IMR-90 (cell line): Measurements from ENCODE around the gene ATP1A3. TPM values are rescaled to one million over a fixed set of nuclear protein-coding genes. Genes with fewer than 3 reads are reported as not detected.
A peak's percentile ranks its signal among the peaks of the same experiment; 100 is the strongest.

Source experiments
- ATAC-seq: fragments of 200-7000 bp; cut with Tn5 transposase; 2 replicates; pipeline ENCODE4 v1.9.1; 2020; ENCODE audit warnings: low read depth, mild to moderate bottlenecking, moderate library complexity
- BruUV-seq: library from RNA; stranded (reverse); fragments of 400-500 nt; replicated peaks from 2 replicates; lab custom pipeline; 2021; lab: Mats Ljungman, UMichigan
- CTCF ChIA-PET: fragments of 300-600 bp; formaldehyde crosslinking; extraction: SDS; loops from one replicate; lab custom pipeline; 2021; ENCODE audit warnings: antibody characterized with exemption; lab: Yijun Ruan, JAX
- POLR2A ChIA-PET: fragments of 300-600 bp; sonication (Branson Sonifier 250); formaldehyde crosslinking; loops from one replicate; lab custom pipeline; 2022; ENCODE audit warnings: antibody characterized with exemption; ENCODE audit not compliant: unreplicated experiment; lab: Charles Lee
- DNase-seq: peaks from one replicate; pipeline ENCODE4 v3.0.0; 2013
- H2AFZ ChIP-seq: replicated peaks from 2 replicates; pipeline ENCODE3; 2013; ENCODE audit warnings: low read length, mild to moderate bottlenecking; ENCODE audit not compliant: poor library complexity
- H2AK5ac ChIP-seq: 2 replicates; pipeline ENCODE4 v1.6.1; 2013; ENCODE audit warnings: low read depth, low read length, inconsistent platforms
- H2AK9ac ChIP-seq: replicated peaks from 2 replicates; pipeline ENCODE3; 2013; ENCODE audit warnings: mild to moderate bottlenecking, low read depth, low read length, moderate library complexity; ENCODE audit not compliant: poor library complexity
- H2BK120ac ChIP-seq: 2 replicates; pipeline ENCODE4 v1.6.1; 2013; ENCODE audit warnings: low read depth, low read length, inconsistent platforms
- H2BK15ac ChIP-seq: 3 replicates; pipeline ENCODE4 v1.6.1; 2013; ENCODE audit warnings: low read depth, low read length, inconsistent platforms
- H2BK20ac ChIP-seq: 2 replicates; pipeline ENCODE4 v1.6.1; 2013; ENCODE audit warnings: low read depth, mild to moderate bottlenecking, inconsistent platforms, low read length, moderate library complexity
- H2BK5ac ChIP-seq: 2 replicates; pipeline ENCODE4 v1.6.1; 2013; ENCODE audit warnings: mild to moderate bottlenecking, low read depth, low read length, inconsistent platforms; ENCODE audit not compliant: poor library complexity, severe bottlenecking
- H3K14ac ChIP-seq: replicated peaks from 2 replicates; pipeline ENCODE4 v1.6.1; 2013; ENCODE audit warnings: low read depth, low read length, inconsistent platforms
- H3K18ac ChIP-seq: 2 replicates; pipeline ENCODE4 v1.6.1; 2013; ENCODE audit warnings: low read depth, low read length, control low read depth
- H3K23ac ChIP-seq: 2 replicates; pipeline ENCODE4 v1.6.1; 2013; ENCODE audit warnings: low read depth, low read length, inconsistent platforms
- H3K27ac ChIP-seq: 2 replicates; pipeline ENCODE4 v1.5.1; 2013; ENCODE audit warnings: mild to moderate bottlenecking, control low read depth, low read length; ENCODE audit not compliant: insufficient read depth
- H3K27me3 ChIP-seq: 2 replicates; pipeline ENCODE4 v1.6.1; 2013; ENCODE audit warnings: low read length; ENCODE audit not compliant: control insufficient read depth, insufficient read depth
- H3K36me3 ChIP-seq: 2 replicates; pipeline ENCODE4 v1.6.1; 2013; ENCODE audit warnings: low read length, mixed read lengths; ENCODE audit not compliant: control insufficient read depth, insufficient read depth
- H3K4ac ChIP-seq: 2 replicates; pipeline ENCODE4 v1.6.1; 2013; ENCODE audit warnings: low read depth, low read length, inconsistent platforms
- H3K4me1 ChIP-seq: 2 replicates; pipeline ENCODE4 v1.6.1; 2013; ENCODE audit warnings: low read length, mixed read lengths; ENCODE audit not compliant: control insufficient read depth, insufficient read depth
- H3K4me2 ChIP-seq: 2 replicates; pipeline ENCODE4 v1.6.1; 2013; ENCODE audit warnings: low read depth, mild to moderate bottlenecking, control low read depth, low read length, moderate library complexity
- H3K4me3 ChIP-seq: 2 replicates; pipeline ENCODE4 v1.5.1; 2013; ENCODE audit warnings: low read depth, mild to moderate bottlenecking, control low read depth, low read length, moderate library complexity; ENCODE audit not compliant: insufficient read depth
- H3K56ac ChIP-seq: 2 replicates; pipeline ENCODE4 v1.6.1; 2013; ENCODE audit warnings: low read length, inconsistent platforms; ENCODE audit not compliant: insufficient read depth; ENCODE audit errors: extremely low read depth
- H3K79me1 ChIP-seq, 2 experiments: 2 replicates each; pipeline ENCODE4 v1.6.1; 2013; ENCODE audit warnings: low read length in 2 of 2, inconsistent platforms in 1 of 2, low read depth in 1 of 2
- H3K9ac ChIP-seq: 2 replicates; pipeline ENCODE4 v1.6.1; 2013; ENCODE audit warnings: low read depth, low read length, control low read depth
- H3K9me1 ChIP-seq: 2 replicates; pipeline ENCODE4 v1.6.1; 2013; ENCODE audit warnings: low read length, inconsistent platforms; ENCODE audit not compliant: insufficient read depth
- H3K9me3 ChIP-seq: 2 replicates; pipeline ENCODE4 v1.6.1; 2013; ENCODE audit warnings: low read length; ENCODE audit not compliant: control insufficient read depth, insufficient read depth
- H4K20me1 ChIP-seq: 2 replicates; pipeline ENCODE4 v1.6.1; 2013; ENCODE audit warnings: low read length, inconsistent platforms; ENCODE audit not compliant: insufficient read depth
- H4K5ac ChIP-seq: 2 replicates; pipeline ENCODE4 v1.6.1; 2013; ENCODE audit warnings: mild to moderate bottlenecking, low read depth, low read length, control low read depth
- H4K8ac ChIP-seq, 2 experiments: 2 replicates each; pipeline ENCODE4 v1.6.1; 2013; ENCODE audit warnings: low read depth in 2 of 2, low read length in 2 of 2, control low read depth in 1 of 2, inconsistent platforms in 1 of 2
- H4K91ac ChIP-seq: 2 replicates; pipeline ENCODE4 v1.6.1; 2013; ENCODE audit warnings: low read depth, low read length, inconsistent platforms; ENCODE audit not compliant: insufficient read depth
- FOS ChIP-seq: fragments of 150-350 bp; IDR thresholded peaks from 2 replicates; pipeline ENCODE4 v1.6.1; 2016; ENCODE audit warnings: low read depth, low read length
- POLR2A ChIP-seq: IDR thresholded peaks from 2 replicates; pipeline ENCODE4 v1.6.1; 2012; ENCODE audit warnings: mild to moderate bottlenecking, low read depth, low read length
- WGBS, 2 experiments: methylation state at CpG; one replicate each; pipeline versions ENCODE4 v1.1.5 to v1.1.7; 2013; ENCODE audit warnings: missing lambda C conversion rate in 2 of 2; ENCODE audit not compliant: insufficient read length in 1 of 2; ENCODE audit errors: extremely low coverage in 2 of 2; 5-methylcytosine and 5-hydroxymethylcytosine counted together
- dilution Hi-C: fragments of 300-500 bp; cut with HindIII; formaldehyde crosslinking; loops from one replicate; pipeline ENCODE4 v1.14.3; 2018; ENCODE audit warnings: low sequenced_read_pairs; ENCODE audit not compliant: unreplicated experiment
- in situ Hi-C: fragments of 300-500 bp; cut with MboI; formaldehyde crosslinking; loops from 3 replicates; pipeline ENCODE4 v1.14.3; 2019; ENCODE audit warnings: low sequenced_read_pairs, inconsistent platforms, mixed read lengths
- intact Hi-C: fragments of 100-400 bp; cut with micrococcal nuclease; formaldehyde crosslinking; loops from 2 replicates; pipeline ENCODE4 v1.10.0; 2022
- polyA plus RNA-seq, 3 experiments: library from polyadenylated mRNA; depleted of rRNA; stranded (reverse); fragments of >200 nt; gene quantifications; 2 replicates each; pipeline ENCODE4 v1.2.3, GENCODE V29; 2012; ENCODE audit warnings: low replicate concordance in 1 of 3
- total RNA-seq: library from RNA; depleted of rRNA; stranded (reverse); fragments of >200 nt; gene quantifications from 2 replicates; pipeline ENCODE4 v1.2.3, GENCODE V29; 2012

Gene ATP1A3
- total and polyA plus RNA-seq, 2 of the 4 experiments (the other 2 are of a cell fraction), result under 0.01 to 0.12 TPM

DNA sequence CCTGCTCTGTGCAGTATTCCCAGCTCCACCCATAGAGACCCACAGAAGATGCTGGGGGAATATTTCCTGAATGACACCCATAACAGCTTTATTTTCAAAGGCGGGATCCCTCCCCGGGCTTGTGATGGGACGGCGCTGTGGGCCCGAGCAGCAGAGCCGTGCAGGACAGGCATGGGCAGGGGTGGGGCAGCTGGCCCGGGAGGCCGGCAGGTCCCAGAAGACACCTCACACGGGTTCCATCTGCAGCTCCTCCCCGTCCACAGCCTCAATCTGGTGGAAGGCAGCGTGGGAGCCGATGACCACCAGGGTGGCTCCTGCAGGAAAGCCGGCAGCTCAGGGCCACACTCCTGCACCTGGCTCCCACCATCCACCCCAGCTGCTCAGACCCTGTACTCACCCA, 37.4 kb downstream of the ATP1A3 start:
- POLR2A ChIA-PET, result no interaction called here

More for the DNA sequence above, 37.4 kb downstream of the ATP1A3 start:
- H2BK5ac ChIP-seq, result no peak overlapping the region
- H2BK20ac ChIP-seq, result no peak overlapping the region
- H2AK5ac ChIP-seq, result no peak overlapping the region
- H3K56ac ChIP-seq, result no peak overlapping the region
- H2BK15ac ChIP-seq, result no peak overlapping the region
- H3K27ac ChIP-seq, result no peak overlapping the region
- no peak overlapping the region for H3K4me3 ChIP-seq
- BruUV-seq, result no TSS peak
- no peak overlapping the region for H2AK9ac ChIP-seq
- H3K27me3 ChIP-seq, result no peaks in the 10 kb centered on the region
- H3K14ac ChIP-seq, result no peak overlapping the region
- H4K8ac ChIP-seq, result no peak overlapping the region
- H3K9ac ChIP-seq, result no peak overlapping the region
- no peak overlapping the region for H4K5ac ChIP-seq
- DNase-seq, result no peak
- dilution Hi-C loops (no loop called here), in situ Hi-C loops (no loop called here), intact Hi-C loops (loop anchor here (5.0 to 10.0 kb wide), 2 partner anchors 76 to 162 kb away; partner anchors contain the start of gene CEACAM3)
- no peaks in the 10 kb centered on the region for H3K9me3 ChIP-seq
- no peak for ATAC-seq
- no peak overlapping the region for H4K91ac ChIP-seq
- no peak overlapping the region for H2AFZ ChIP-seq
- peaks cover 7% of the 10 kb centered on the region; the same call in 1 of the 2 replicates for H3K9me1 ChIP-seq
- peaks cover 21% of the 10 kb centered on the region for H4K20me1 ChIP-seq
- TF ChIP-seq POLR2A (0 out of 2 replicates have a peak, but pooled peaks have one; percentile 17), FOS (no peak)
- no peak overlapping the region for H3K18ac ChIP-seq
- peaks cover 10% of the 10 kb centered on the region; the same call in 1 of the 2 replicates for H3K36me3 ChIP-seq
- CTCF ChIA-PET, result no interaction called here
- peaks cover 7 to 26% of the 10 kb centered on the region in 2 experiments for H3K79me1 ChIP-seq
- H2BK120ac ChIP-seq, result no peak overlapping the region
- no peak overlapping the region for H3K4ac ChIP-seq
- WGBS, 2 experiments, result 83% methylated on average over 1 of the region's 13 CpGs; no CpG with 5 or more reads in 1 of the 2 experiments
- H3K23ac ChIP-seq, result no peak overlapping the region
- no peak overlapping the region for H3K4me2 ChIP-seq
- H3K4me1 ChIP-seq, result peaks cover 8% of the 10 kb centered on the region
